Measurements from ENCODE around the gene QKI.
"Not testable (repeated sequence)": the region's sequence is repeated elsewhere in the genome, so short reads cannot be mapped to it uniquely, and the experiment has no call there.

QKI gene

DNA sequence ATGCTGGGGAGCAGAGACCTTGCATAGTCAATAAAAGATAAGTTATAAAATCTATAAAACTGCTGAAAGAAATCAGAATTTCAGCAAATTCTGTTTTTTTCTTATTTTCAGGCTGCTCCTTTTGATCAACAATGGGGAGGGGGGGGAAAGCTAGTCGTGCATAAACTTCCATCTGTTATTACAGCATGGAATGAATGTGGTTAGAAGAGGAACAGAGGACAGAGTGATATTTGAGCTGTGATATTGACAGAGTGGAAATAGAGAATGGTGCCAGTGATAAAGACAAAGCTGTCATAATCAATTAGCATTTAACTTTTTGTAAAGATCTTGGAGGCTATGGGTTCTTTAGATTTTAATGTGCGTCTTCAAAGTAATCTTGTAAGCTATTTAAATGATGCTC, 43.4 kb upstream of the QKI start:
- DNase-seq (ENCODE audit: low read depth) = no peak
- no peak overlapping the region for H3K4me3 ChIP-seq (ENCODE audit: low read depth, low read length)
- TF ChIP-seq, protein P1, sequence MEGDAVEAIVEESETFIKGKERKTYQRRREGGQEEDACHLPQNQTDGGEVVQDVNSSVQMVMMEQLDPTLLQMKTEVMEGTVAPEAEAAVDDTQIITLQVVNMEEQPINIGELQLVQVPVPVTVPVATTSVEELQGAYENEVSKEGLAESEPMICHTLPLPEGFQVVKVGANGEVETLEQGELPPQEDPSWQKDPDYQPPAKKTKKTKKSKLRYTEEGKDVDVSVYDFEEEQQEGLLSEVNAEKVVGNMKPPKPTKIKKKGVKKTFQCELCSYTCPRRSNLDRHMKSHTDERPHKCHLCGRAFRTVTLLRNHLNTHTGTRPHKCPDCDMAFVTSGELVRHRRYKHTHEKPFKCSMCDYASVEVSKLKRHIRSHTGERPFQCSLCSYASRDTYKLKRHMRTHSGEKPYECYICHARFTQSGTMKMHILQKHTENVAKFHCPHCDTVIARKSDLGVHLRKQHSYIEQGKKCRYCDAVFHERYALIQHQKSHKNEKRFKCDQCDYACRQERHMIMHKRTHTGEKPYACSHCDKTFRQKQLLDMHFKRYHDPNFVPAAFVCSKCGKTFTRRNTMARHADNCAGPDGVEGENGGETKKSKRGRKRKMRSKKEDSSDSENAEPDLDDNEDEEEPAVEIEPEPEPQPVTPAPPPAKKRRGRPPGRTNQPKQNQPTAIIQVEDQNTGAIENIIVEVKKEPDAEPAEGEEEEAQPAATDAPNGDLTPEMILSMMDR (conservative IDR thresholded peaks at IDR 0.05; ENCODE audit: low read depth, low read length) = no peak

DNA sequence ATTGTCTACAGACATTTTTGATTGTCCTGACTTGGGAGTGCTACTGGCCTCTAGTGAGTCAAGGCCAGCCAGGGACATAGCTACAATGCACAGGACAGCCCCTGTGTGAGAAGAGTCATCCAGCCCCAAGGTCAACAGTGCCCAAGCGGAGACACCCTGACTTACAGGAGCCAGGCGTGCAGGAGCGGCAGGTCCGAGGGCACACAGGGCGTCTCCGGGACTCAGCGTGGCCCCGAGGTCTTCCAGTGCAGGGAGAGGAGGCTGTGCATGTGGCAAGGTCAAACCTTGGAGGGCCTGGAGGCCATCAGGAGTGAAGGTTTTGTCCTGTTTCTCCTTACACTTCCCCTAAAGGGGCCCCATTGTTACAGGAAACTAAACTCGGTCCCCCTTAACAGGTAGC, 41.3 kb upstream of the QKI start:
- TF ChIP-seq, protein P1 (conservative IDR thresholded peaks at IDR 0.05; ENCODE audit: low read depth, low read length) = no peak

DNA sequence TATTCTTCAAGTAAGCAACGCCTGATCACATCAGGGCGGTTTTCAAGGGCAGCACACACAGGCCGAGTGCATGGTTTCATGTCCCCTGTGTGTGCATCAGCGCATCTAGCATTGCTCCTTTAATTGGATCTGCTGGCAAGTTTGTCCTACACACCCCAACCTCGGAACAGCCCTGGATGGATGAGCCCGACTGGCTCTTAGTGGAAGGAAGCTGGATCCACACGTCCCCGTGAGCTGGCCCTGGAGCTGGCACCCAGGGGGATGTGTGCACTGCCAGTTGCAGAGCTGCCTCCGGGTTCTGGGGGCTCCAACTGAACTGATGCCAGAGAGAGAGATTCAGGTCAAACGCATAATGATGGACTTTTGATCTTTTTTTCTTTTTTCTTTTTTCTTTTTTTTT, 39.2 kb upstream of the QKI start:
- TF ChIP-seq, protein P1 (conservative IDR thresholded peaks at IDR 0.05; ENCODE audit: low read depth, low read length) = no peak
- DNase-seq (ENCODE audit: low read depth) = no peak

More for the DNA sequence above, 41.3 kb upstream of the QKI start:
- DNase-seq (ENCODE audit: low read depth) = no peak
- H3K4me3 ChIP-seq (ENCODE audit: low read depth, low read length) = no peak overlapping the region

DNA sequence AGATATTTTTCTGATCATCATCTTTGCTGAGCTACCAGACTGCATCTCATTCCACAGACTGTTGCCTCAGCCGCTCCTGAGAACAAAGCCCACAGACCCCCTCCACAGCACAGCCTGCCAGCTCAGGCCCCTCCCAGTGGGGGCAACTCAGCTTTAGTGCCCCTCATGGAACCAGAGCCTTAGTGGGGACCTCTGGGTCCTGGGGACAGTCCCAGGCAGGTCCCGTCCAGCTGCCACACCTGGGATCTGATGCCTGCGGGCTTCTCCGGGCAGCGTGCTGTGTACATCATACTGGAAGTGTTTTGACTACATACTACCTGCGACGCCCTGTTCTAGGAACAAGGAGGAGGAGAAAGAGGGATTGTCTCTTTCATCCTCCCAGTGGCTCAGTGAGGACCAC, 38.3 kb upstream of the QKI start:
- H3K4me3 ChIP-seq (ENCODE audit: low read depth, low read length) = no peak overlapping the region
- no peak for DNase-seq (ENCODE audit: low read depth)
- TF ChIP-seq, protein P1 (conservative IDR thresholded peaks at IDR 0.05; ENCODE audit: low read depth, low read length) = no peak

More for the DNA sequence above, 39.2 kb upstream of the QKI start:
- H3K4me3 ChIP-seq (ENCODE audit: low read depth, low read length) = no peak overlapping the region

DNA sequence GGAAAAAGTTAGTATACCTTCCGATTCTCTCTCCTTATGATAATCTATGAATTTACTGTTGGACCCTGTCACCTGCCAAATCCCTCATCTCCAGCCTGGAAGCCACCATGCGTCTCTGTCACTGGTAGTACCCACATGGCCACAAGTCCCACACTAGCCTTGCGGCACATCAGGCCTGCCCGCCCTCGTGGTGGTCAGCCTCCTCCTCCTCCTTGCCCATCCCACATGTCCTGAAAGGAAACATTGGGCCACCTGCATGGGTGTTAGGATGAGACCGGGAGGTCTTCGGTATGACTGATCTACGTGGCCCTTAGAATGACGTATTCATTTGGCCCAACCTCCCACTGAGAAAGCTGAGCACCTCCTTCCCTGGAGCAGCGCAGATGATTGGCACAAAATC, 37.0 kb upstream of the QKI start:
- TF ChIP-seq, protein P1 (conservative IDR thresholded peaks at IDR 0.05; ENCODE audit: low read depth, low read length) = no peak
- DNase-seq (ENCODE audit: low read depth) = no peak
- no peak overlapping the region for H3K4me3 ChIP-seq (ENCODE audit: low read depth, low read length)

DNA sequence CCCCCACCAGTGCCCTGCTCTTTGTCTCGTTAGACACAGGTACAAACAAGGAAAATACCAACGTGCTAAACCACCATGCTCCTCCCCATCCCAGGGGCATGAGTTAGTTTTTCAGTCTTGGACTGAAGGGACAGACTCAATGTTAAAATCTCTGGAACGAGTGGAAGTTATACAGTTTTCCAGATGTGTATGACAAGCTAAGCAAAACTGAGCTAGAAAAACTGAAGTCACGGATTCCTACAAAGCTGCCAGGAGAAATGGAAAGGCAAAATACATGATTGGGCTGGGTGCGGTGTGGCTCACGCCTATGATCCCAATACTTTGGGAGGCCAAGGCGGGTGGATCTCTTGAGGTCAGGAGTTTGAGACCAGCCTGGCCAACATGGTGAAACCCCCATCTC, 34.3 kb upstream of the QKI start:
- no peak for DNase-seq (ENCODE audit: low read depth)
- no peak overlapping the region for H3K4me3 ChIP-seq (ENCODE audit: low read depth, low read length)
- TF ChIP-seq, protein P1 (conservative IDR thresholded peaks at IDR 0.05; ENCODE audit: low read depth, low read length) = no peak

DNA sequence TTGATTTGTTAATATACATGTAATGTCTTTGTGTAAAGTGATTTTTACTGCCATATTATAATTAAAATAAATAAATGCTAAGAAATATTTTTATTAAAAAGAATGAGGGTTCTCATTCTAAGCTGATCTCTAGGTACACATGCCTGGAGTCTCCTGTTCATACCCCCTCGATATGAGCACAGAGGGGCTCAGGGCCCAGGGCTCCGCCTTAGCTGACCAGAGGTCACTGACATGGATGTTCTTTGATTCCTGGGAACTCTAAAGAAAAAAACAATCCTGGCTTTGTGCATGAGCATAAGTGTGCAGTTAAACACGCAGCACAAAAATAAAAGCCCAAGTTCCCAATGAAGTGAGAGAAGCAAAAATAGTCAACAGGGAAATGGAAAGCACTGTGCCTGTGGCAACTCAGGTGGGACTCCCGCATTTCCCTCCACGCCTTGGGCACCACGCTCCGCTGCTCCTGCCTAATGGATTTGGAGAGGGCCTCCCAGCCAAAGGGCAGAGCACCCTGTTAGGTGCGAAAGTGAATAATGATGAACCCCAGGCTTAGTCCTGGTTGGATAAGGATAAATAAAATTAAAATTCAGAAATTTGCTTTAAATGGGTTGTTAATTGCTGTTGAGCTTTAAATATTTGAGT, 33.3 kb upstream of the QKI start:
- no peak overlapping the region for H3K4me3 ChIP-seq (ENCODE audit: low read depth, low read length)
- DNase-seq (ENCODE audit: low read depth) = no peak
- TF ChIP-seq, protein P1 (conservative IDR thresholded peaks at IDR 0.05; ENCODE audit: low read depth, low read length) = no peak

DNA sequence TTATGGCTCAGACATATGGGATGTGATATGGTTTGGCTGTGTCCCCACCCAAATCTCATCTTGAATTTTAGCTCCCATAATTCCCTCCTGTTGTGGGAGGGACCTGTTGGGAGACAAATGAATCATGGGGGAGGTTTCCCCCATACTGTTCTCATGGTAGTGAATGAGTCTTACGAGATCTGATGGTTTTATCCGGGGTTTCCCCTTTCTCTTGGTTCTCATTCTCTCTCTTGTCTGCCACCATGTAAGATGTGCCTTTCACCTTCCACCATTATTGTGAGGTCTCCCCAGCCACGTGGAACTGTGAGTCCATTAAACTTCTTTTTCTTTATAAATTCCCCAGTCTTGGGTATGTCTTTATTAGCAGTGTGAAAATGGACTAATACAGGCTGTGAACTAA, 31.1 kb upstream of the QKI start:
- not testable (repeated sequence) for H3K4me3 ChIP-seq (ENCODE audit: low read depth, low read length); DNase-seq (ENCODE audit: low read depth)

All from choroid plexus epithelial cell (primary cell).